Measurements from ENCODE around the gene UNC119B. TPM values are rescaled to one million over a fixed set of nuclear protein-coding genes. Genes with fewer than 3 reads are reported as not detected.

UNC119B gene
- total and polyA plus RNA-seq, 9 donors: 6.0 to 21.6 (median 15.3) TPM

DNA sequence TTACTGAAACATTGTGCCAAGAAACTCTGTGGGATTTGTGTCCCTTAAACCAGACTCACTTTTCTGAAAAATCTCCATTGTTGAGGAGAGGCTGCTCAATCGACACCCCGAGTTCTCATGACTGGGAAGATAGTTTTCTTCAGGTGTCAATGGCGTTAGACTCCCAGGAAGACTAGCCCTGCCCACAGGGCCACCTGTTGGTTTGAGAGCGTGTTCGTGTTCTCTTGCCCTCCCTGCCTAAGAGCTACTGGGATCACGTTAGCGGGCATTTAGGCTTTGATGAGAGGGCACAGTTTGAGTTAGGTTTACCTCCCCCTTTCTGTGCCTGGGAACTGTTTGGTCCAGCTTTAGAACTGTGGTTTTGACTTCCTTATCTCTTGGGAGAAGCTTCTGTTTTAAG, 10.7 kb upstream of the UNC119B start:
- Histone ChIP-seq H3K27me3 (ENCODE audit: control insufficient read depth, insufficient read depth, low read length) (no peaks in the 10 kb centered on the region), H3K4me1 (ENCODE audit: control insufficient read depth, insufficient read depth, low read length) (peaks cover 2% of the 10 kb centered on the region), H3K9me3 (replicated peaks; ENCODE audit: control insufficient read depth, low read depth, low read length) (no peaks in the 10 kb centered on the region), H3K36me3 (ENCODE audit: control insufficient read depth, insufficient read depth, low read length) (peaks cover 77% of the 10 kb centered on the region), H3K4me3 (ENCODE audit: low read length) (no peak overlapping the region), H3K27ac (ENCODE audit: low read length) (no peak overlapping the region)
- DNase-seq: no peak
- WGBS (ENCODE audit: insufficient coverage): 88% methylated on average over 3 of the region's 7 CpGs

DNA sequence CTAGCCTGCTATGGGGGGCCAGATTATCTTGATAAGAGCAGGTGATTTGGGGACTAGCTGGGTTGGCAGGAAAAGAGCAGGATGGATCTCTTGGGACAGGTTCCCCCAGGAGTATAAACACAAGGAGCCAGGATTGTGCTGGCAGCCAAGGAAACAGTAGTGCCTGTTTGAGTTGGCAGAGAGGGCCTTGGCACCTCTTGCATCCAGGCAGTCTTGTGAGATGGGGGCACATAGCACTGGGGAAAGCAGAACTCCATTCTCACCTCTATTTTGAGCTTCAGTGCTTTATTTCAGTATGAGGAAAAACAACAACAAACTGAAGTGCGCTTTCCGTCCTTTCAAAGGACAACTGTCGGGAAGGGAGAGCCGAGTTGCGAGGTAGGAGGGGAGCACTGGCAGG, 9.4 kb upstream of the UNC119B start:
- H3K27me3 ChIP-seq (ENCODE audit: control insufficient read depth, insufficient read depth, low read length): no peaks in the 10 kb centered on the region
- 93% methylated on average over 5 of the region's 5 CpGs for WGBS (ENCODE audit: insufficient coverage)
- H3K4me1 ChIP-seq (ENCODE audit: control insufficient read depth, insufficient read depth, low read length): peaks cover 2% of the 10 kb centered on the region
- H3K9me3 ChIP-seq (replicated peaks; ENCODE audit: control insufficient read depth, low read depth, low read length): no peaks in the 10 kb centered on the region
- no peak for DNase-seq
- H3K27ac ChIP-seq (ENCODE audit: low read length): no peak overlapping the region
- H3K4me3 ChIP-seq (ENCODE audit: low read length): no peak overlapping the region
- peaks cover 69% of the 10 kb centered on the region for H3K36me3 ChIP-seq (ENCODE audit: control insufficient read depth, insufficient read depth, low read length)

DNA sequence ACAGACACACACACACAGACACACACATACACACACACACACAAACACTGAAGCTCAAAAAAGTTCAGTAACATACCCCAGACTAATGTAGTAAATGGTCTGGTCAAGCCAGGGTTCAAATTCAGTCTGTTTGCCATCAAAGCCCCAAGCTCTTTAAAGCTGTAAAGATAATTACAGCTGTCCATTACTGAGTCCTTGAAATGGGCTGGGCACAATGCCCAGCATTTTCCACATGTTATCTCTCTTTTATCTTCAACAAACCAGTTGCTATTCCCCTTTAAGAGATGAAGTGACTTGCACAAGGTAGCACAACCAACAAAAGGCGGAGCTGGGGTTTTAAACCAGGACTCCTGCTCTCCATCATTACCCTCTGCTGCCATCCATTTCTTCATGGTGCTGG, 7.6 kb upstream of the UNC119B start:
- peaks cover 2% of the 10 kb centered on the region for H3K4me1 ChIP-seq (ENCODE audit: control insufficient read depth, insufficient read depth, low read length)
- DNase-seq: no peak
- no peak overlapping the region for H3K4me3 ChIP-seq (ENCODE audit: low read length)
- peaks cover 52% of the 10 kb centered on the region for H3K36me3 ChIP-seq (ENCODE audit: control insufficient read depth, insufficient read depth, low read length)
- no peaks in the 10 kb centered on the region for H3K9me3 ChIP-seq (replicated peaks; ENCODE audit: control insufficient read depth, low read depth, low read length)
- H3K27me3 ChIP-seq (ENCODE audit: control insufficient read depth, insufficient read depth, low read length): no peaks in the 10 kb centered on the region
- no peak overlapping the region for H3K27ac ChIP-seq (ENCODE audit: low read length)
- no CpG with 5 or more reads among the region's 1 CpG for WGBS (ENCODE audit: insufficient coverage)

DNA sequence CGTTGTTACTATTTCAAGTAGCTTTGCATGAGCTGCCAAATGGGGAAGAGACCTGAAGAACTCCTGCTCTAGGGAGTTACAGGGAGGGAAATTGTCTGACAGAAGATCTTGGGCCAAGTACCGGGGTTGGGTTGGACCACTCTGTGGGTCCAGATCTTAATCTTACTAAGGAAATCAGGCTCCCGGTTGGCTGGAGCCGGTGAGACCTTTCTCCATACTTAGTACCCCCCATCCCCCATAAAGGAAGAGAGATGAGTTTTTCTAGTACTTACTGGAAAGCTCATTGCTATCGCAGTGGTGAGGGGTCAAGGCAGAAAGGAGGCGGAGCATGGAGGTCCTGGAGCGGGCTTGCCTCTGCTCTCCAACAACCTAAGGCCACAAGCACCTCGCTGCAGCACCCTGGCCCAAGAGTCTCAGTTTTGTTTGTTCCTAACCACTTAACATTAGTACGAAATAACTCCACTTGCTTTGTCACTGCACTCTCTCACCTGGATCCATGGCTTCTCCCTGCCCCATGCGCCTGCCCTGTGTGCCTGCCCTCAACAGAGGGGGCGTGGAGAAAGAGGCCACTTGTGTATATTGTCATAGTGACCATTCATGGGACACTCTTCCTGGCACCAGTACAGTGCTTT, 6.8 kb upstream of the UNC119B start:
- no peaks in the 10 kb centered on the region for H3K27me3 ChIP-seq (ENCODE audit: control insufficient read depth, insufficient read depth, low read length)
- H3K4me1 ChIP-seq (ENCODE audit: control insufficient read depth, insufficient read depth, low read length): peaks cover under 1% of the 10 kb centered on the region
- H3K27ac ChIP-seq (ENCODE audit: low read length): no peak overlapping the region
- 58% methylated on average over 3 of the region's 11 CpGs for WGBS (ENCODE audit: insufficient coverage)
- H3K36me3 ChIP-seq (ENCODE audit: control insufficient read depth, insufficient read depth, low read length): peaks cover 44% of the 10 kb centered on the region
- H3K9me3 ChIP-seq (replicated peaks; ENCODE audit: control insufficient read depth, low read depth, low read length): no peaks in the 10 kb centered on the region
- no peak overlapping the region for H3K4me3 ChIP-seq (ENCODE audit: low read length)
- no peak for DNase-seq

DNA sequence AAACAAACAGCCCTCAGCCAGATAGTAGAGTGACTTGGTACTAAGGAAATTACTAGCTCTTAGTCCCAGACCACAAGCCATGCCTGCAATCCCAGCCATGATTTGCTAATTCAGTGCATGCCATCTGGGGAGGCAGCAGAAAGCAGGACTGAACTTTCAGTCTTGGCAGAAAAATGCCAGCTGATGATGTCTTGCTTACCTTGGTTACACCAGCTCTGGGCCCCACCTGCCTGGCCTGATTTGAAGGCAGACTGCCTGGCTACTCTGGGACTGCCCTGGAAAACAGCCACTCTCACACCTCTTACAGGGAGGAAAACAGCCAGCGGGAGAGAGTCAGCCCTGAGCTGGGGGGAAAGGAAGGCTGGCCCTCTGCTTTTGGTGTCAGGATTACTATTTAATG, 4.6 kb upstream of the UNC119B start:
- no peak for DNase-seq
- Histone ChIP-seq H3K36me3 (ENCODE audit: control insufficient read depth, insufficient read depth, low read length) (peaks cover 27% of the 10 kb centered on the region), H3K4me3 (ENCODE audit: low read length) (no peak overlapping the region), H3K27ac (ENCODE audit: low read length) (no peak overlapping the region), H3K4me1 (ENCODE audit: control insufficient read depth, insufficient read depth, low read length) (peaks cover 6% of the 10 kb centered on the region), H3K9me3 (replicated peaks; ENCODE audit: control insufficient read depth, low read depth, low read length) (no peaks in the 10 kb centered on the region), H3K27me3 (ENCODE audit: control insufficient read depth, insufficient read depth, low read length) (no peaks in the 10 kb centered on the region)
- no CpG with 5 or more reads among the region's 1 CpG for WGBS (ENCODE audit: insufficient coverage)

DNA sequence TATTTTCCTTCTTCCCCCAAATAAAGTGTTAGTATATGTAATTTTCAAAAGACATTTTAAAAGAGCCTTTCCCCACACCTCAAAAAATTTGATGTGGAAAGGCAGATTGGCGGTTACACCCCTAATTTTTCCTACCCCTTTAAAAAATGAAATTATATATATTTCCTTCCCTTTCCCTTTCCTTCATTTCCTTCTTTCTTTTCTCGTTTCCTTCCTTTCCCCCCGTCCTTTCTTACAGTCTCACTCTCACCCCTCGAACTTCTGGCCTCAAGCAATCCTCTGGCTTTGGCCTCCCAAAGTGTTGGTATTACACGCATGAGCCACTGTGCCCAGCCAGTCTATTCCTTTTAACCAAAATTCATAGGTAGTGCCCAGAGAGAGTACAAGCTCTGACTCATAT, 4.2 kb upstream of the UNC119B start:
- WGBS (ENCODE audit: insufficient coverage): 81% methylated on average over 4 of the region's 5 CpGs
- no peak for DNase-seq
- Histone ChIP-seq H3K36me3 (ENCODE audit: control insufficient read depth, insufficient read depth, low read length) (peaks cover 23% of the 10 kb centered on the region), H3K4me3 (ENCODE audit: low read length) (no peak overlapping the region), H3K4me1 (ENCODE audit: control insufficient read depth, insufficient read depth, low read length) (peaks cover 8% of the 10 kb centered on the region), H3K9me3 (replicated peaks; ENCODE audit: control insufficient read depth, low read depth, low read length) (no peaks in the 10 kb centered on the region), H3K27me3 (ENCODE audit: control insufficient read depth, insufficient read depth, low read length) (no peaks in the 10 kb centered on the region), H3K27ac (ENCODE audit: low read length) (no peak overlapping the region)

DNA sequence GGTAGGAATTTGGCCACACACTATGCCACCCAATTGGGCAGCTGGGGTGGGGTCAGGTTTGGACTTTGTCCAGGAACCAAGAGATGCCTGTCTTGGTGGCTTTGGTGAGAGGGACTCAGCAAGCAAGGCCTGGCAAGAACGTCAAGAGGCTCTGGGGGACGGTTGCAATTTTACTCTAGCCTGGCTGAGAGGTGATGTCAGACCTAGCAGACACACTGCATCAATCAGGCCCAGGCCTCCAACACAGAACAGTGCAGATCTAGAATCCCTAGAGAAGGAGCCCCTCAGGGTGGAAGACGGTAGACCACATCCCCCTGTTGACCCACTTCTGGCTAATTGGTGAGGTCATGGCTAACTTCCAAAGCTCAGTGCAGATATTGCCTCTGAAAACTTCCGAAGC, 1.6 kb upstream of the UNC119B start:
- H3K27ac ChIP-seq (ENCODE audit: low read length): no peak overlapping the region
- no peaks in the 10 kb centered on the region for H3K9me3 ChIP-seq (replicated peaks; ENCODE audit: control insufficient read depth, low read depth, low read length)
- H3K36me3 ChIP-seq (ENCODE audit: control insufficient read depth, insufficient read depth, low read length): peaks cover 8% of the 10 kb centered on the region
- H3K4me1 ChIP-seq (ENCODE audit: control insufficient read depth, insufficient read depth, low read length): peaks cover 17% of the 10 kb centered on the region
- no peak for DNase-seq
- WGBS (ENCODE audit: insufficient coverage): 58% methylated on average over 2 of the region's 4 CpGs
- H3K27me3 ChIP-seq (ENCODE audit: control insufficient read depth, insufficient read depth, low read length): no peaks in the 10 kb centered on the region
- H3K4me3 ChIP-seq (ENCODE audit: low read length): no peak overlapping the region

DNA sequence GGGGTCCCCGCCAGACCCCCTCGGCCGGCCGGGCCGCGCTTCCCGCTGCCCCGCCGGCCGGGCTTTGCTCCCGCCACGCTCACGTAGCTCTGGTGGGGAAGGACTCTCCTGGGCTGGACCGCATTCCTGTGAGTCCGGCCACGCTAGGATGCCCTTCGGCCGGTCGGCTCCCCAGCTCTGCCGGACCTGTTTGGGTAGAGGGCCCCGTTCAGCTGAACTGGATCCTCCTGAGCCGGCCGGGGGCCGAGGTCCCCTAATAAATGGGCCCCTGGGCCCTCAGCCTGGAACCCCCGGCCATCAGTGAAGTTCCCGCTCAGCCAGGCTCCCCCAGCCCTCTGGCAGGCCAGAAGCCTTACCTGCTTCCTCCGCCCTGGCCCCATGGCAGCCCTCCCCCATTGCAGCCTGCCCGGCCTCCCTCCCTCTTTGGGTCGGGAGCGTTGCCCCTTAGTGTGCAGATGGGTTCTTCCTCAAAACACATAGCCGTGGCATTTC, 593 bp downstream of the UNC119B start:
- peaks cover 17% of the 10 kb centered on the region for H3K4me1 ChIP-seq (ENCODE audit: control insufficient read depth, insufficient read depth, low read length)
- no peak for DNase-seq

DNA sequence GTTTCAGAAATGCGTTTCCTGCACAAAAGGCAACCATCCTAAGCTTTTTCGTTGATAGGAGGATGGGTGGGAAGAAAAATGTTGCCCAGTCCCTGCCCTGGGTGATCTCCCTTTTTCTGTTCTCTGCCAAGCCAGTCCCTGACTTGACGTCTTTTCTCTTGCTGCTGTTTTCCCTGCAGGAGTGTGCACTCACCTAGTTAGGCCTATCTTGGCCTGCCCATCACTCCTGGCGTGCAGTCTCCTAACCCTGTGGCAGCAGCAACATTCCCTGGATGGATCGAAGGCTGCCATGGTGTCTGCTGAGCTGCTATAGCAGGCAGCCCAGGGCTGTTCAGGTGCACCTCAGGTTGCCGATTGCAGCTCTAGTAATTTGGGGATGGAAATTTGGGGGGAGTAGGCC, 1.2 kb downstream of the UNC119B start:
- no peaks in the 10 kb centered on the region for H3K27me3 ChIP-seq (ENCODE audit: control insufficient read depth, insufficient read depth, low read length)
- H3K27ac ChIP-seq (ENCODE audit: low read length): no peak overlapping the region
- peak overlapping the region; percentile 72 for H3K4me3 ChIP-seq (ENCODE audit: low read length)
- peaks cover 30% of the 10 kb centered on the region for H3K36me3 ChIP-seq (ENCODE audit: control insufficient read depth, insufficient read depth, low read length)
- WGBS (ENCODE audit: insufficient coverage): 33% methylated on average over 3 of the region's 6 CpGs
- H3K9me3 ChIP-seq (replicated peaks; ENCODE audit: control insufficient read depth, low read depth, low read length): no peaks in the 10 kb centered on the region
- no peak for DNase-seq
- peaks cover 17% of the 10 kb centered on the region for H3K4me1 ChIP-seq (ENCODE audit: control insufficient read depth, insufficient read depth, low read length)

More for the DNA sequence above, 593 bp downstream of the UNC119B start:
- H3K9me3 ChIP-seq (replicated peaks; ENCODE audit: control insufficient read depth, low read depth, low read length): no peaks in the 10 kb centered on the region
- H3K27ac ChIP-seq (ENCODE audit: low read length): peak overlapping the region; percentile 75
- peak overlapping the region; percentile 72 for H3K4me3 ChIP-seq (ENCODE audit: low read length)
- no peaks in the 10 kb centered on the region for H3K27me3 ChIP-seq (ENCODE audit: control insufficient read depth, insufficient read depth, low read length)
- WGBS (ENCODE audit: insufficient coverage): under 1% methylated on average over 25 of the region's 31 CpGs
- H3K36me3 ChIP-seq (ENCODE audit: control insufficient read depth, insufficient read depth, low read length): peaks cover 24% of the 10 kb centered on the region

DNA sequence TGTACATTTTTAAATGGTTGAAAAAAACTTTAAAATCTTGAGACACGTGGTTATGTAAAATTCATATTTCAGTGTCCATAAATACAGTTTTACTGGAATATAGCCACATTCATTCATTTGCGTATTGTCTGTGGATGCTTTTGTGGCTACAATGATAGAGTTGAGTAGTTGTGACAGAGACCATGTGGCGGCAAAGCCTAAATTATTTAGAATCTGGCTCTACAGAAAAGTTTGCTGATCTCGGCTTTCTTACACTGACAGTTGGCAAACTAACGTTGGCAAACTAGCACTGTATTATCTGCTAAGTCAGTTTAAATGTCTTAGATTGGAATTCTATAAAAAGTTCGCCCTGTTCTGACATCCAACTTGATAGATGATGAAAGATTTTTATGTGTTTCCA, 2.4 kb downstream of the UNC119B start:
- Histone ChIP-seq H3K4me1 (ENCODE audit: control insufficient read depth, insufficient read depth, low read length) (peaks cover 17% of the 10 kb centered on the region), H3K4me3 (ENCODE audit: low read length) (no peak overlapping the region), H3K27ac (ENCODE audit: low read length) (no peak overlapping the region), H3K9me3 (replicated peaks; ENCODE audit: control insufficient read depth, low read depth, low read length) (no peaks in the 10 kb centered on the region), H3K36me3 (ENCODE audit: control insufficient read depth, insufficient read depth, low read length) (peaks cover 39% of the 10 kb centered on the region), H3K27me3 (ENCODE audit: control insufficient read depth, insufficient read depth, low read length) (no peaks in the 10 kb centered on the region)
- DNase-seq: no peak
- 69% methylated on average over 3 of the region's 6 CpGs for WGBS (ENCODE audit: insufficient coverage)

All from muscle of leg (tissue), 11 donors.